HG03575 (cell line): ENCODE results near the gene SEZ6L2.
"Not testable (repeated sequence)": the region's sequence is repeated elsewhere in the genome, so short reads cannot be mapped to it uniquely, and the experiment has no call there.

Experiments
- ATAC-seq: cut with Tn5 transposase; IDR thresholded peaks from one replicate; pipeline ENCODE4 v1.9.1; 2021; ENCODE audit not compliant: unreplicated experiment, insufficient number of reproducible peaks, low FRiP score; ENCODE audit errors: extremely low read depth

SEZ6L2 gene

GRCh38 chr16:29893553-29893952, 5.8 kb downstream of the SEZ6L2 start:
- ATAC-seq: no peak

GRCh38 chr16:29892458-29892813, 6.9 kb downstream of the SEZ6L2 start:
- ATAC-seq: no peak

- no peak for ATAC-seq
Observed at GRCh38 chr16:29891525-29892457, 7.6 kb downstream of the SEZ6L2 start.

- not testable (repeated sequence) for ATAC-seq
Observed at GRCh38 chr16:29889372-29889771, 10.0 kb downstream of the SEZ6L2 start.

DNA sequence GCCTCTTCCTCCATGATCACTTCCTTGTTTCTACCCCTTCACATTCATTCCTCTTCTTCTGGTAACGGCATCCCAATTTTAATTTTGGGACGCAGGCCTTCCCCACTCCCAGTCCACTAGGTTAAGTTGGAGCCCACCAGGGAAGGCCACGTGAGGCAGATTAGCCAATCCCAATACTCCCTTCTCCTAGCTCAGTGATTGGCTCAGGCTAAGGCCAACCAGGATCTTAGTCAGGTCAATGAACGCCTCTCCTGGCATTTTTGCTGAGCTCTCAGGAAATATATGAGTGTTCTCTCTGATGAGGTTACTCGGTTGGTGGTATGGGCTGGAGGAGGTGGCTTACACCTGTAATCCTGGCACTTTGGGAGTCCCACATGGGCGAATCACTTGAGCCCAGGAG, 15.4 kb downstream of the SEZ6L2 start:
- ATAC-seq: no peak

DNA sequence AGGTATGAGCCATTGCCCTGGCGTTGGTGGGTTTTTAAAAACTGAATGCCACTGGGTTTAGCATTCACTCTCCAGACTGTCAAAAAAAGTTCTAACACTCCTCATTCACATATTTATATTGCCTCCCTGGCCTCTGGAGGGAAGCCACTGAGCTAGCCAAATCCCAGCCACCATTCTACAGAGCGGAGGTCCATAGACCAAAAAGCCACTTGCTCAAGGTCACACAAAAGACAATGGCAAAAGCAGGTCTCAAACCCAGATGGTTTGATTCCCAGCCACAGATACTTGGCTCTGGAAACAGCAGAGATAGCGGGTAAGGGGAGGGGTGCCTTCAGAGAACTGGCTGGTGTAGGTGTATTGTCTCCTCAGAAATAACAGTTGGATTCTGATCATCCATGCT, 18.3 kb downstream of the SEZ6L2 start:
- ATAC-seq: no peak

DNA sequence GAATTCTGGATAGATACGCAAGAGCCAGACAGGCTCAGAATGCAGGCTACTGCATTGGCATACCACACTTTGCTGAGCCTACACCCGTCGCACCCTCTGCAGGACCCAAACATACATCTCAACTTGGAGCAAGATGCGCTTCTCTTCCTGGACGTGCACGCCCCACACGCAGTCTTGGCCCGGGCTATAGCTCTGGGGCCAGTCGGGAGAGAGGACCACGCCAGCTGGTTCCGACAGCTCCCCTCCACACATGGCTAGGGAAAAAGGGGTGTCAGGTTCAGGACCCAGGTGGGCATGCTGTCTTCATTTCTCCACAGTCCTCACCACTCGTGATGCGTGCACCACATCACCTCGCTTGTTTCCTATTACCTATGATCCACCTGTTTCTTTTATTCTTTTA, 21.2 kb downstream of the SEZ6L2 start:
- no peak for ATAC-seq

DNA sequence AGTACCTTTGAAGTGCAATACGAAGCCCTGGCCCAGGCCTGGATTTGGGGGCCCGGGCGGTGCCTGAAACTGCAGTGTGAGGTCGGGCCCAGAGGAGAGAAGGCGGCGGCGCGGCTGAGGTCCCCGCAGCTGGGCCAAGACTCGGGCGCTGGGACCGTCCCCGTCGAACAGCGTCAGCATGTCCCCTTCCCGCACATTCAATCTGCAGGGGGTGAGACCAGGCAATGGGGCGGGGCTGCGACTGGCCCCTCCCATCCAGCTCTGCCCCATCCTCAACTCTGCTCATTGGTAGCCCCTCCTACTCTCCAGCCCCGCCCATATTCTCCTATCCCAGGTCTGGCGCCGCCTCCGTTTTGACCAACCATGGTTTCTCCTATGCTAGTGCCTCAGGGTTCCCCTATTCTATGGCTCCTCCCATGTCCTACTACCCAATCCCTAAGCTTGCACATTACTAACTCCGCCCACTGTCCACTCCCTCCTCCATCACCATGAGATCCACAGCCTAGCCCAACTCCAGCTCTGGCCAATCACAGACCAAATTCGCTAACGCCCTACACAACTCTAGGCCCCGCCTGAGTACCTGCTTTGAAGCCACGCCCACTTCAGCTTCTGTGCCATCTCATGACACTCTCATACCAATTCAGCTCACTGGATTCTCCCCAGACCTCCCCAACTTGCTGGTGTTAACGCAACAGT, 21.9 kb downstream of the SEZ6L2 start:
- ATAC-seq: no peak

DNA sequence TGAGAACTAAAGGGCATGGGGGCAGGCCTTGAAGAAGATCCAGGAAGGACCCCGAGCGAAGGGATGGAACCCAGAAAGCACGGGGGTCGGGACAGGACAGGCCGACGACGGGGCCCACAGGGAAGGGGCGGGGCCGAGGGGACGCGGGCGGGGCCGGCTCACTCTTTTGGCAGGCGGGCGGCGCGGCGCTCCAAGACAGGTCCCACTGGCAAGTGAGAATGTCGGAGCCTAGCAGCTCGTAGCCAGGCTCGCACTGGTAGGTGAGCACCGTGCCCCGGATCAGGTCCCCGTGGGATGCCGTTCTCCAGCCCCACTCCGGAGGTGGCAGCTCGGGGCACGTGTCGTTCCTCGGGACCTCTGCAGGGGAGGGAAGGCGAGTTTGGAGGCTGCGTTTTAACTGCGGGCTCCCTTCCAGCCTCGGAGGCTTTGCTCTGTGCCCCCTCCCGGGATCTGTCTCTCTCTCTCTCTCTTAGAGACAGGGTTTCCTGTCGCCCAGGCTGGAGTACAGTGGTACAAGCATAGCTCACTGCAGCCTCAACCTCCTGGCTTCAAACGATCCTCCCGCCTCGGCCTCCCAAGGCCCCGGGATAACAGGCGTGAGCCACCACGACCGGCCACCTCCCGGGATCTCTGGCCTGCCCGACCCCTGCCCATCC, 22.6 kb downstream of the SEZ6L2 start:
- no peak for ATAC-seq

GRCh38 chr16:29876217-29876593, 23.1 kb downstream of the SEZ6L2 start:
- no peak for ATAC-seq

DNA sequence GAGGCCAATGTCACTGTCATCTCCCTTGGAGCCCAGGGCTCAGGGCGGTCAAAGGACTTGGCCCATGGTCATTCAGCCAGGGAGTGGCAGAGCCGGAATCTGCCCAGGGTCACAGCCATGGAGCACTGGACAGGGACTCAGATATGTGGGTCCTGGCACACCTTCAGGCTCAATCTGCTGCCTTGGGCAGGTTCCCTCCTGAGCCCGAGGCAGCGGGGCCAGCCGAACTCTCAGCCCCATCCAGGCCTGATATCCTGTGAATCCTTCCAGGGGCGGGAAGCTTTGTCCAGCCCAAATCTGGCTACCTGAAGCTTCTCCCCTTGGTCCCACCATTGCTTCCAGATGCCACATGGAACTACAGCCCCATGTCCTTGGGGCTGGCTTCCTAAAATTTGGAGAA, 24.1 kb downstream of the SEZ6L2 start:
- ATAC-seq: no peak

DNA sequence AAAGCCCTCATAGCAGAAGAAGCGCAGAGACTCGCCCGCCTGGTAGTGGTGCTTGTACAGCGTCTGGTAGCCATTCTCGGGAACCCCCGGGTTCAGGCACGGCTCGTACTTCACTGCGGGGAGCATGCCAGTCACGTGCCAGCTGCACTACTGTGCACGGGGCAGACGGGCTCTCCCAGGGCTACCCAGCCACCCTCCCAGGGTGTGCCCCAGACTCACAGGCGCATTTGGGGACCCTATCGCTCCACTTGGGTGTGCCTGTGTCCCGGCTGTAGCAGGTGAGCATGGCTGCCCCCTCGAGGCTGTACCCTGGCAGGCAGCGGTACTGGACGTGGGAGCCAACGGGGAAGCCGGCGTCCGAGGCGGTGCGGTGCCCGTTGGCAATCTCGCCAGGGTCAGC, 26.0 kb downstream of the SEZ6L2 start:
- ATAC-seq: no peak

DNA sequence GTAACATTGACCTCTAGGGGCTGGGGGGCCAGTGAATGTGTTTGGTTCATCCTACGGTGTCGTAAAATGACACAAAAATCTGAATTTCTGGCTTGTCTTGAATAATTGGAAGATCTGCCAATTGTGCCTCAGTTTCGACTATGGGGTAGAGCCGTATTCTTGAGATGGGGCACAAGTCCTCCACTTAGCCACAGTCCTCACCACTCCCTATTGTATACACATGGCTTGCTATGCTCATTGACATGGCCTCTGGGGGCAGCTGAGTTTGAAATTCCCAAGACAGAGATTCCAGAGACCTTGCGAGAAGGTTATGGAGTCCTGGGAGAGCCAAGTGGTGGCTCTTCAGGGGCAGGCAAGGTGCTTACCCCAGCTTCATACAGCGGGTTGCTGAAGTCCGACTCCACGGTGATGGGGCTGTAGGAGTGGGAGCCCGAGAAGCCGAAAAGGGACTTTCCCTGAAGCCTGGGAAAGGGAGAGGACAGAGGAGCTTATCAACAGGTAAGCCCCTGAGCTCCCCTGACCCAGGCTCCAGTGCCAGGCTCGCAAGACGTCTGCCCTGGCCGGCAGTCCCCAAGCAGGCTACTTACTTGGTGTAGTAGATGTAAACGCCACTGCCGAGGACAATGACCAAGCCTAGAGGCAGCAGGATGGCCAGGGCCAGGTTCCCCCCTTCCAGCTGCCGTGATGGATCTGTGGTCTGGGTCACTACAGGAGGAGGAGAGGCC, 27.4 kb downstream of the SEZ6L2 start:
- ATAC-seq: no peak

DNA sequence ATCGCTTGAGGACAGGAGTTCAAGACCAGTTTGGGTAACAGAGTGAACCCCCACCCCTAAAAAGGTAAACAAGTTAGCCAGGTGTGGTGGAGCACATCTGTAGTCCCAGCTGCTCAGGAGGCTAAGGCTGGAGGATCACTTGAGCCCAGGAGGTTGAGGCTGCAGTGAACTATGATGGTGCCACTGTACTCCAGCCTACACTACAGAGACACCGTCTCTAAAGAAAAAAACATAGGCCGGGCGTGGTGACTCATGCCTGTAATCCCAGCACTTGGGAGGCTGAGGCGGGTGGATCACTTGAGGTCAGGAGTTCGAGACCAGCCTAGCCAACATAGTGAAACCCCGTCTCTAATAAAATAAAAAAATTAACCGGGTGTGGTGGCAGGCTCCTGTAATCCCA, 30.3 kb downstream of the SEZ6L2 start:
- ATAC-seq: not testable (repeated sequence)

DNA sequence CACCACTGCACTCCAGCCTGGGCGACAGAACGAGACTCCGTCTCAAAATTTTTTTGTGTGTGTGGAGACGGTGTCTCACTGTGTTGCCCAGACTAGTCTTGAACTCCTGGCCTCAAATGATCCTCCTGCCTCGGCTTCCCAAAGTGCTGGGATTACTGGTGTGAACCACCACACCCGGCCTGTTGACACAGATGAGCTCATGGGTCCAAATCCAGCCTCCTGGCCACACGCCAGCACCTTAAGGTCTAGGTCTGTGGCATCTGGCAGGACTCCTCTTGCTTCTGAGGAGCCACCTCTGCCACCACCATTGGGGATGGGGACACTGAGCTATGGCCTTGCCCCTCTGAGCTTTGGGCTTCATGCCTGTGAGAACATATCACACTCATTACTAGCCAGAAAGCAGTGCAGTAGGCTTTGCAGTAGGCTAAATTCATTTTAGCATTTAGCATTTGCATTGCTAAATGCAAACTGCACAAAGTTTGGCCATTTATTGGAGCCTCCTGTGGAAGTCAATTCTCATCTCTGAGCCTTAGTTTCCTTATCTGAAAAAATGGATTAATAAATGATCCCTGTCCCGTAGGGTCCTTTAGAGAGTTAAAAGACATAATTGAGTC, 30.8 kb downstream of the SEZ6L2 start:
- ATAC-seq: no peak

DNA sequence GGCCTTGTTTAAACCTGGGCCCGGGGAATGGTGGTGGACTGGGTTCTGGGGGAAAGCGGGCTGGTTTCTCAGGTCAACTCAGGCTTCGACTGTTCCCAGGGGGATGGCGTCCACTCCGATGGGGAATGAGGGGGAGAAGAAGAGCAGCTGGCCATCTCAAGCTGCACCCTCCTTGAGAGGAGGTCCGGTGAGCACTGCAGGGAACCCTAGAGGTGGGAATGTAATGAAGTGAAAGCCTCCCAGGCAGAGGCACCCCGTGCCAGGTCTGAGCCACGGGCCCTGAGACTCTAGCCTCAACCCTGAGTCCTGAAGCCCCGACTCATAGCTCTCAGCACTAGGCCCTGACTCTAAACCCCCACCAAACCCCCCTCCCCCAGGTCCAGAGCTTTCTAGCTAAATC, 35.1 kb downstream of the SEZ6L2 start:
- ATAC-seq: no peak

DNA sequence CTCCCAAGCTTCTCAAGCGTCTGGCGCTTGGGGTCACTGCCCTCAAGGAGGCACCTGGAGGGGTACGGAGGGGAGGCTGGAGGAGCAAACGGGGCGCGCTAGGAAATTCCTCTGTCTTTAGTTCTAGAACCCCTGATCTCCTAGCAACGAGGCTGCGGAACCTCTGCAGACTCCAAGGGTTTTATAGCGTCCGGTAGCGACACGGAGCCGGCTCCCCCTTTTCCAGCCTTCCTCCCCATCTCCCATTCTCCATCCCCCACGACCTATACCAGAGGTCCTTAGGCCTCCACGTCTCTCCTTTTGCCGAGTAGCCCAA, 35.7 kb downstream of the SEZ6L2 start:
- no peak for ATAC-seq

DNA sequence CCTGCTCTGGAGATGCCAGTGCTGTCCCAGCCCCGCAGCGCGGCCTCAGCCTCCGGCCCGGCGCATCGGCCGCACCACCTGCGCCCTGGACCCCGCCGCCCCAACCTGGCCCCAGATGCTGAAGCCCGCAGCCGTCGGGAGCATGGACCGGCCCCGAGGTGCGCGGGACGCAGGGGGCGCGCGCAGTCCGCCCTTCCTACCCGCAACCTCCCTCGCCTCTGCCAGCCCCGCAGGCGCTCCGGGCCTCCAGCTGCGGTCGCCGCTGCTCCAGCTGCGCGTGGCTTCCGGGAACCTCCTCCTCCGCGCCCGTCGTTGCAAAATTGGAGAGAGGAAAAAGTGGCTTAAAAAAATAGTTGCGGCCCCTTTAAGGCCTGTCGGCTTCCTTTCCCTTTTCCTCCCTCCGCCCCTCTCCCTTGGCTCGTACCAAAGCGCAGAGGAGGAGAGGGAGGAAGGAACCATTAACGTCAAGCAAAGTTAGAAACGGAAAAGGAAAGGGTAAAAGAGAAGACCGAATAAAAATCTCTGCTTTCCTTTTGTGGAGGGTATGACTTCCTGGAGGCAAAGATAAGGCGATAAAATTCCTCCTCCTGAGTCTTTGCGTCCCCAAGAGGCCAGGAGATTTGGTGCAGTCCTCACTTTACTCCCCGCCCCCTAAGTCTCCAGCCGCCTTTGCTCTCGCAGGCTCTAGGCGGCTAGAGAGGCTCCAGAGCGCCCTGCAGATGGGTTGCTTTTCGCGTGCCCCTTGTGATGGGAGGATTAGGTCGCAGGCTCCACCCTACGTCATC, 36.3 kb downstream of the SEZ6L2 start, which contains the start of gene CDIPT:
Gene CDIPT (minus strand): TSS at position 343 of the 785 bp plus-strand sequence. CDS start 369 bp downstream, outside the sequence.
- ATAC-seq: no peak
